Esophagus squamous epithelium (tissue), 4 donors: ENCODE data around the gene PLA2G7.

Experiments
- CTCF ChIP-seq, 6 experiments: fragments of 450-650 bp in 4 of 6; fragments of 200-600 bp in 2 of 6; sonication (generic) in 2 of 6; IDR thresholded peaks; one replicate each; pipeline ENCODE4 v1.5.1; 2016 to 2019; ENCODE audit warnings: antibody characterized with exemption in 6 of 6, mild to moderate bottlenecking in 4 of 6, moderate library complexity in 4 of 6
- POLR2A ChIP-seq, 4 donors: fragments of 450-650 bp; IDR thresholded peaks; one replicate each; pipeline ENCODE4 v1.6.1; 2017; ENCODE audit warnings: antibody characterized with exemption in 4 of 4, mild to moderate bottlenecking in 4 of 4, moderate library complexity in 3 of 4

GRCh38 chr6:46772016-46772415 lies 36.8 kb upstream of the PLA2G7 start:
- TF ChIP-seq POLR2A (IDR thresholded peaks at IDR 0.05), result no peak
- TF ChIP-seq CTCF (IDR thresholded peaks at IDR 0.05), result no peak
